HepG2 (cell line): ENCODE results near the gene HIPK2. TPM values are rescaled to one million over a fixed set of nuclear protein-coding genes. Genes with fewer than 3 reads are reported as not detected.

Experiments used
- FOSL1 ChIP-seq: sonication (generic); formaldehyde crosslinking; IDR thresholded peaks from 2 replicates; pipeline ENCODE4 v1.9.0; 2021; ENCODE audit warnings: missing genetic modification reagents, borderline replicate concordance
- FOXA3 ChIP-seq: IDR thresholded peaks from 2 replicates; pipeline ENCODE4 v1.6.1; 2016; ENCODE audit warnings: missing genetic modification reagents, missing compliant biosample characterization
- JUN ChIP-seq: sonication (generic); formaldehyde crosslinking; IDR thresholded peaks from 2 replicates; pipeline ENCODE4 v1.4.0; 2020; ENCODE audit warnings: mild to moderate bottlenecking, missing genetic modification reagents
- MXD4 ChIP-seq: IDR thresholded peaks from 2 replicates; pipeline ENCODE4 v1.6.1; 2016; ENCODE audit warnings: mild to moderate bottlenecking, missing biosample characterization, missing genetic modification reagents
- POLR2G ChIP-seq: fragments of 200-400 bp; formaldehyde crosslinking; IDR thresholded peaks from 2 replicates; pipeline ENCODE4 v1.6.1; 2018; ENCODE audit warnings: mild to moderate bottlenecking, low read depth, low read length, moderate library complexity
- RAD51 ChIP-seq: fragments of 450-650 bp; IDR thresholded peaks from 2 replicates; pipeline ENCODE4 v1.6.1; 2016; ENCODE audit warnings: borderline replicate concordance
- SOX13 ChIP-seq, 3 experiments: fragments of 450-650 bp in 1 of 3; sonication (generic) in 1 of 3; formaldehyde crosslinking in 1 of 3; IDR thresholded peaks in 2 of 3; conservative IDR thresholded peaks in 1 of 3; 2 replicates each; pipeline versions ENCODE4 v1.5.0 to v1.6.1; 2016 to 2020; ENCODE audit warnings: antibody characterized with exemption in 1 of 3, mild to moderate bottlenecking in 1 of 3, missing compliant biosample characterization in 1 of 3, missing genetic modification reagents in 1 of 3, moderate library complexity in 1 of 3
- XRCC5 ChIP-seq: fragments of 200-400 bp; formaldehyde crosslinking; optimal IDR thresholded peaks from 2 replicates; pipeline ENCODE3; 2017; ENCODE audit warnings: mild to moderate bottlenecking, low read length
- ZNF383 ChIP-seq: sonication (generic); formaldehyde crosslinking; IDR thresholded peaks from 2 replicates; pipeline ENCODE4 v1.4.0; 2020; ENCODE audit warnings: missing genetic modification reagents, mild to moderate bottlenecking, borderline replicate concordance
- polyA plus RNA-seq, 8 experiments: library from polyadenylated mRNA; depleted of rRNA in 3 of 8; stranded (reverse) in 7 of 8; unstranded in 1 of 8; fragments of >200 nt; fragmentation: Illumina TruSeq in 4 of 8; extraction: Trizol in 4 of 8; gene quantifications; 2 replicates each; pipeline versions ENCODE4 v1.2.1 to v1.2.3, GENCODE V29; 2011 to 2016; ENCODE audit warnings: low read depth in 4 of 8, missing spikeins in 1 of 8, mixed read lengths in 1 of 8; ENCODE audit not compliant: insufficient read depth in 1 of 8
- total RNA-seq, 5 experiments: library from RNA; depleted of rRNA; stranded (reverse); fragments of >200 nt; fragmentation: Illumina TruSeq; extraction: Trizol; gene quantifications; 2 replicates each; pipeline ENCODE4 v1.2.3, GENCODE V29; 2016; ENCODE audit warnings: low read depth in 1 of 5
- TF ChIP-seq, protein P1 (sequence below): sonication (generic); formaldehyde crosslinking; IDR thresholded peaks from one replicate; pipeline ENCODE4 v1.5.1; 2020; ENCODE audit warnings: mild to moderate bottlenecking, missing genetic modification reagents; ENCODE audit errors: not compliant biosample characterization
- TF ChIP-seq, protein P2 (sequence below): sonication (generic); formaldehyde crosslinking; IDR thresholded peaks from 2 replicates; pipeline ENCODE4 v1.4.0; 2020; ENCODE audit warnings: missing genetic modification reagents
- TF ChIP-seq, protein P3 (sequence below): sonication (generic); formaldehyde crosslinking; IDR thresholded peaks from 2 replicates; pipeline ENCODE4 v1.5.1; 2020; ENCODE audit warnings: mild to moderate bottlenecking, missing genetic modification reagents, borderline replicate concordance

Gene HIPK2
- total and polyA plus RNA-seq, 2 of the 13 experiments (the other 11 are each of a cell fraction or from before 2014, with no cell fraction given) = 14.4 to 20.2 TPM

DNA sequence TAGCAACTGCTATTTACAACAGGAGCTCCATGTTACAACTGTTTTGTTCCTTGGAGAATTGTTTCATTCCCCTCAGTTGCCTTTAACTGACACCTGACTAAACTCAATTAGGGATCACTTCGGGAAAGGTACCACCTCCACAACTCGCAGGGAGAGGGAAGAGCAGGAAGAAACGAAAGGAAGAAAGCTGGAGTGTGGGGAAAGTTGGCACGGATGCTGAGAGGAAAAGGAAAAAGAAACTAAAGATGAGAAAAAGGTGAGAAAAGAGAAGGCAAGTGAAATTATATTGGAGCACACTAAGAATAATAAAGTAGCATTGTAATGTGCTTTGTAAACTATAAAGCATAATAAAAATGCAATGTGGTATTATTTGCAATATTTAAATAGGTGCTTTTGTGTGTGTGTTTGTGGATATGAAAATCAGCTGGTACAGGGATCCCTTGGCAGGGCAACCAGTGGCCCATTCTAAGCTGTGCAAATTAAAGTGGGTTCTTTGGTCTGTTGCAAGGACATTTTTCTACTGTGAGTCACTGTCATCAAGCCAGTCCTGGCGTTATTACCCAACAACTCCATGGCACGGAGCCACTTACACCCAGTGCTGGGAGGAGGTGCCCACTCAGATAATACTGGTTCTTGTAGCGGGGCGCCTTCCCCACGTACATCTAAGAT, 45.9 kb downstream of the HIPK2 start (continued):
- TF ChIP-seq JUN (CRISPR knock-in tag) (0 out of 2 replicates have a peak, but pooled peaks have one; percentile 30), XRCC5 (peak; percentile 35), ZNF383 (CRISPR knock-in tag) (no peak), FOXA3 (CRISPR knock-in tag) (peak; percentile 52; the same call in 1 of the 2 replicates), SOX13 (IDR thresholded peaks at IDR 0.05) (no peak), SOX13 (CRISPR knock-in tag; conservative IDR thresholded peaks at IDR 0.05 in 1 of 2, IDR thresholded peaks at IDR 0.05 in 1 of 2) (peak in 1 of 2 experiments; percentile 34; a peak in 1 of 4 replicates), RAD51 (no peak), MXD4 (CRISPR knock-in tag) (no peak), FOSL1 (CRISPR knock-in tag) (peak; percentile 88), POLR2G (no peak)
- TF ChIP-seq, protein P1, sequence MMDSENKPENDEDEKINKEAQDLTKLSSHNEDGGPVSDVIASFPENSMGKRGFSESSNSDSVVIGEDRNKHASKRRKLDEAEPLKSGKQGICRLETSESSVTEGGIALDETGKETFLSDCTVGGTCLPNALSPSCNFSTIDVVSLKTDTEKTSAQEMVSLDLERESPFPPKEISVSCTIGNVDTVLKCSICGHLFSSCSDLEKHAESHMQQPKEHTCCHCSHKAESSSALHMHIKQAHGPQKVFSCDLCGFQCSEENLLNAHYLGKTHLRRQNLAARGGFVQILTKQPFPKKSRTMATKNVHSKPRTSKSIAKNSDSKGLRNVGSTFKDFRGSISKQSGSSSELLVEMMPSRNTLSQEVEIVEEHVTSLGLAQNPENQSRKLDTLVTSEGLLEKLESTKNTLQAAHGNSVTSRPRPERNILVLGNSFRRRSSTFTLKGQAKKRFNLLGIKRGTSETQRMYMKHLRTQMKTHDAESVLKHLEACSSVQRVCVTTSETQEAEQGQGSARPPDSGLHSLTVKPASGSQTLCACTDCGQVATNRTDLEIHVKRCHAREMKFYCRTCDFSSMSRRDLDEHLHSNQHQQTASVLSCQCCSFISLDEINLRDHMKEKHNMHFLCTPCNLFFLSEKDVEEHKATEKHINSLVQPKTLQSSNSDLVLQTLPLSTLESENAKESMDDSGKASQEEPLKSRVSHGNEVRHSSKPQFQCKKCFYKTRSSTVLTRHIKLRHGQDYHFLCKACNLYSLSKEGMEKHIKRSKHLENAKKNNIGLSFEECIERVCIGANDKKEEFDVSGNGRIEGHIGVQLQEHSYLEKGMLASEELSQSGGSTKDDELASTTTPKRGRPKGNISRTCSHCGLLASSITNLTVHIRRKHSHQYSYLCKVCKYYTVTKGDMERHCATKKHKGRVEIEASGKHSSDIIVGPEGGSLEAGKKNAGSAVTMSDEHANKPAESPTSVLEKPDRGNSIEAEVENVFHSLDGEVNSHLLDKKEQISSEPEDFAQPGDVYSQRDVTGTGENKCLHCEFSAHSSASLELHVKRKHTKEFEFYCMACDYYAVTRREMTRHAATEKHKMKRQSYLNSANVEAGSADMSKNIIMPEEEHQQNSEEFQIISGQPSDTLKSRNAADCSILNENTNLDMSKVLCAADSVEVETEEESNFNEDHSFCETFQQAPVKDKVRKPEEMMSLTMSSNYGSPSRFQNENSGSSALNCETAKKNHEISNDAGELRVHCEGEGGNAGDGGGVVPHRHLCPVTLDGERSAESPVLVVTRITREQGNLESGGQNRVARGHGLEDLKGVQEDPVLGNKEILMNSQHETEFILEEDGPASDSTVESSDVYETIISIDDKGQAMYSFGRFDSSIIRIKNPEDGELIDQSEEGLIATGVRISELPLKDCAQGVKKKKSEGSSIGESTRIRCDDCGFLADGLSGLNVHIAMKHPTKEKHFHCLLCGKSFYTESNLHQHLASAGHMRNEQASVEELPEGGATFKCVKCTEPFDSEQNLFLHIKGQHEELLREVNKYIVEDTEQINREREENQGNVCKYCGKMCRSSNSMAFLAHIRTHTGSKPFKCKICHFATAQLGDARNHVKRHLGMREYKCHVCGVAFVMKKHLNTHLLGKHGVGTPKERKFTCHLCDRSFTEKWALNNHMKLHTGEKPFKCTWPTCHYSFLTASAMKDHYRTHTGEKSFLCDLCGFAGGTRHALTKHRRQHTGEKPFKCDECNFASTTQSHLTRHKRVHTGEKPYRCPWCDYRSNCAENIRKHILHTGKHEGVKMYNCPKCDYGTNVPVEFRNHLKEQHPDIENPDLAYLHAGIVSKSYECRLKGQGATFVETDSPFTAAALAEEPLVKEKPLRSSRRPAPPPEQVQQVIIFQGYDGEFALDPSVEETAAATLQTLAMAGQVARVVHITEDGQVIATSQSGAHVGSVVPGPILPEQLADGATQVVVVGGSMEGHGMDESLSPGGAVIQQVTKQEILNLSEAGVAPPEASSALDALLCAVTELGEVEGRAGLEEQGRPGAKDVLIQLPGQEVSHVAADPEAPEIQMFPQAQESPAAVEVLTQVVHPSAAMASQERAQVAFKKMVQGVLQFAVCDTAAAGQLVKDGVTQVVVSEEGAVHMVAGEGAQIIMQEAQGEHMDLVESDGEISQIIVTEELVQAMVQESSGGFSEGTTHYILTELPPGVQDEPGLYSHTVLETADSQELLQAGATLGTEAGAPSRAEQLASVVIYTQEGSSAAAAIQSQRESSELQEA (CRISPR knock-in tag) = no peak
- TF ChIP-seq, protein P2, sequence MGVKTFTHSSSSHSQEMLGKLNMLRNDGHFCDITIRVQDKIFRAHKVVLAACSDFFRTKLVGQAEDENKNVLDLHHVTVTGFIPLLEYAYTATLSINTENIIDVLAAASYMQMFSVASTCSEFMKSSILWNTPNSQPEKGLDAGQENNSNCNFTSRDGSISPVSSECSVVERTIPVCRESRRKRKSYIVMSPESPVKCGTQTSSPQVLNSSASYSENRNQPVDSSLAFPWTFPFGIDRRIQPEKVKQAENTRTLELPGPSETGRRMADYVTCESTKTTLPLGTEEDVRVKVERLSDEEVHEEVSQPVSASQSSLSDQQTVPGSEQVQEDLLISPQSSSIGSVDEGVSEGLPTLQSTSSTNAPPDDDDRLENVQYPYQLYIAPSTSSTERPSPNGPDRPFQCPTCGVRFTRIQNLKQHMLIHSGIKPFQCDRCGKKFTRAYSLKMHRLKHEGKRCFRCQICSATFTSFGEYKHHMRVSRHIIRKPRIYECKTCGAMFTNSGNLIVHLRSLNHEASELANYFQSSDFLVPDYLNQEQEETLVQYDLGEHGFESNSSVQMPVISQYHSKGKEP (CRISPR knock-in tag) = no peak
- TF ChIP-seq, protein P3, sequence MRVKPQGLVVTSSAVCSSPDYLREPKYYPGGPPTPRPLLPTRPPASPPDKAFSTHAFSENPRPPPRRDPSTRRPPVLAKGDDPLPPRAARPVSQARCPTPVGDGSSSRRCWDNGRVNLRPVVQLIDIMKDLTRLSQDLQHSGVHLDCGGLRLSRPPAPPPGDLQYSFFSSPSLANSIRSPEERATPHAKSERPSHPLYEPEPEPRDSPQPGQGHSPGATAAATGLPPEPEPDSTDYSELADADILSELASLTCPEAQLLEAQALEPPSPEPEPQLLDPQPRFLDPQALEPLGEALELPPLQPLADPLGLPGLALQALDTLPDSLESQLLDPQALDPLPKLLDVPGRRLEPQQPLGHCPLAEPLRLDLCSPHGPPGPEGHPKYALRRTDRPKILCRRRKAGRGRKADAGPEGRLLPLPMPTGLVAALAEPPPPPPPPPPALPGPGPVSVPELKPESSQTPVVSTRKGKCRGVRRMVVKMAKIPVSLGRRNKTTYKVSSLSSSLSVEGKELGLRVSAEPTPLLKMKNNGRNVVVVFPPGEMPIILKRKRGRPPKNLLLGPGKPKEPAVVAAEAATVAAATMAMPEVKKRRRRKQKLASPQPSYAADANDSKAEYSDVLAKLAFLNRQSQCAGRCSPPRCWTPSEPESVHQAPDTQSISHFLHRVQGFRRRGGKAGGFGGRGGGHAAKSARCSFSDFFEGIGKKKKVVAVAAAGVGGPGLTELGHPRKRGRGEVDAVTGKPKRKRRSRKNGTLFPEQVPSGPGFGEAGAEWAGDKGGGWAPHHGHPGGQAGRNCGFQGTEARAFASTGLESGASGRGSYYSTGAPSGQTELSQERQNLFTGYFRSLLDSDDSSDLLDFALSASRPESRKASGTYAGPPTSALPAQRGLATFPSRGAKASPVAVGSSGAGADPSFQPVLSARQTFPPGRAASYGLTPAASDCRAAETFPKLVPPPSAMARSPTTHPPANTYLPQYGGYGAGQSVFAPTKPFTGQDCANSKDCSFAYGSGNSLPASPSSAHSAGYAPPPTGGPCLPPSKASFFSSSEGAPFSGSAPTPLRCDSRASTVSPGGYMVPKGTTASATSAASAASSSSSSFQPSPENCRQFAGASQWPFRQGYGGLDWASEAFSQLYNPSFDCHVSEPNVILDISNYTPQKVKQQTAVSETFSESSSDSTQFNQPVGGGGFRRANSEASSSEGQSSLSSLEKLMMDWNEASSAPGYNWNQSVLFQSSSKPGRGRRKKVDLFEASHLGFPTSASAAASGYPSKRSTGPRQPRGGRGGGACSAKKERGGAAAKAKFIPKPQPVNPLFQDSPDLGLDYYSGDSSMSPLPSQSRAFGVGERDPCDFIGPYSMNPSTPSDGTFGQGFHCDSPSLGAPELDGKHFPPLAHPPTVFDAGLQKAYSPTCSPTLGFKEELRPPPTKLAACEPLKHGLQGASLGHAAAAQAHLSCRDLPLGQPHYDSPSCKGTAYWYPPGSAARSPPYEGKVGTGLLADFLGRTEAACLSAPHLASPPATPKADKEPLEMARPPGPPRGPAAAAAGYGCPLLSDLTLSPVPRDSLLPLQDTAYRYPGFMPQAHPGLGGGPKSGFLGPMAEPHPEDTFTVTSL (CRISPR knock-in tag) = no peak
